ENCODE measurements around the gene POLD1.

The POLD1 gene

DNA sequence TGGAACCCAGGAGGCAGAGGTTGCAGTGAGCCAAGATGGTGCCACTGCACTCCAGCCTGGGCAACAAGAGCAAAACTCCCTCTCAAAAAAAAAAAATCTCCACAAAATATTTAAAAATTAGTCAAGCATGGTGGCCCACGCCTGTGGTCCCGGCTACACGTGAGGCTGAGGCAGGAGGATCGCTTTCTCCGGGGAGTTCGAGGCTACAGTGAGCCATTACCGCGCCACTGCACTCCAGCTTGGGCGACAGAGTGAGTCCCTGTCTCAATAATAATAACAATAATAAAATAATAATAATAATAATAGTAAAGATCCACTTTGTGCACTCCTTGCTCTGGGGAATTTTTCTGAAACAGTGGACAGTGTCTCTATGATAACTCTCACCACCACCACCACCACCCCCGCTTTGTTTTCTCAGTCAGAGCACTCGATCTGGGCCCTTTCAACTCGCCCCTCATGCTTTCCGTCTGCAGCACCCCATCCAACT lies 27.4 kb upstream of the POLD1 start:
- H3K27me3 ChIP-seq (ENCODE audit: insufficient read depth, poor library complexity, severe bottlenecking): peaks cover 11% of the 10 kb centered on the region
- no peak overlapping the region for H3K27ac ChIP-seq (replicated peaks)
- no peak for DNase-seq (ENCODE audit: low read depth in 1 of 2, low spot score in 1 of 2)
- no peak for TF ChIP-seq SPI1 (IDR thresholded peaks at IDR 0.05; ENCODE audit: borderline replicate concordance, low read depth)
- TF ChIP-seq, protein P1, sequence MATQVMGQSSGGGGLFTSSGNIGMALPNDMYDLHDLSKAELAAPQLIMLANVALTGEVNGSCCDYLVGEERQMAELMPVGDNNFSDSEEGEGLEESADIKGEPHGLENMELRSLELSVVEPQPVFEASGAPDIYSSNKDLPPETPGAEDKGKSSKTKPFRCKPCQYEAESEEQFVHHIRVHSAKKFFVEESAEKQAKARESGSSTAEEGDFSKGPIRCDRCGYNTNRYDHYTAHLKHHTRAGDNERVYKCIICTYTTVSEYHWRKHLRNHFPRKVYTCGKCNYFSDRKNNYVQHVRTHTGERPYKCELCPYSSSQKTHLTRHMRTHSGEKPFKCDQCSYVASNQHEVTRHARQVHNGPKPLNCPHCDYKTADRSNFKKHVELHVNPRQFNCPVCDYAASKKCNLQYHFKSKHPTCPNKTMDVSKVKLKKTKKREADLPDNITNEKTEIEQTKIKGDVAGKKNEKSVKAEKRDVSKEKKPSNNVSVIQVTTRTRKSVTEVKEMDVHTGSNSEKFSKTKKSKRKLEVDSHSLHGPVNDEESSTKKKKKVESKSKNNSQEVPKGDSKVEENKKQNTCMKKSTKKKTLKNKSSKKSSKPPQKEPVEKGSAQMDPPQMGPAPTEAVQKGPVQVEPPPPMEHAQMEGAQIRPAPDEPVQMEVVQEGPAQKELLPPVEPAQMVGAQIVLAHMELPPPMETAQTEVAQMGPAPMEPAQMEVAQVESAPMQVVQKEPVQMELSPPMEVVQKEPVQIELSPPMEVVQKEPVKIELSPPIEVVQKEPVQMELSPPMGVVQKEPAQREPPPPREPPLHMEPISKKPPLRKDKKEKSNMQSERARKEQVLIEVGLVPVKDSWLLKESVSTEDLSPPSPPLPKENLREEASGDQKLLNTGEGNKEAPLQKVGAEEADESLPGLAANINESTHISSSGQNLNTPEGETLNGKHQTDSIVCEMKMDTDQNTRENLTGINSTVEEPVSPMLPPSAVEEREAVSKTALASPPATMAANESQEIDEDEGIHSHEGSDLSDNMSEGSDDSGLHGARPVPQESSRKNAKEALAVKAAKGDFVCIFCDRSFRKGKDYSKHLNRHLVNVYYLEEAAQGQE (IDR thresholded peaks at IDR 0.05; ENCODE audit: insufficient replicate concordance, low read depth): no peak
- no peak for TF ChIP-seq GABPA (IDR thresholded peaks at IDR 0.05; ENCODE audit: low read depth)
- TF ChIP-seq POLR2AphosphoS5 (IDR thresholded peaks at IDR 0.05; ENCODE audit: low read depth): no peak
- TF ChIP-seq, protein P2, sequence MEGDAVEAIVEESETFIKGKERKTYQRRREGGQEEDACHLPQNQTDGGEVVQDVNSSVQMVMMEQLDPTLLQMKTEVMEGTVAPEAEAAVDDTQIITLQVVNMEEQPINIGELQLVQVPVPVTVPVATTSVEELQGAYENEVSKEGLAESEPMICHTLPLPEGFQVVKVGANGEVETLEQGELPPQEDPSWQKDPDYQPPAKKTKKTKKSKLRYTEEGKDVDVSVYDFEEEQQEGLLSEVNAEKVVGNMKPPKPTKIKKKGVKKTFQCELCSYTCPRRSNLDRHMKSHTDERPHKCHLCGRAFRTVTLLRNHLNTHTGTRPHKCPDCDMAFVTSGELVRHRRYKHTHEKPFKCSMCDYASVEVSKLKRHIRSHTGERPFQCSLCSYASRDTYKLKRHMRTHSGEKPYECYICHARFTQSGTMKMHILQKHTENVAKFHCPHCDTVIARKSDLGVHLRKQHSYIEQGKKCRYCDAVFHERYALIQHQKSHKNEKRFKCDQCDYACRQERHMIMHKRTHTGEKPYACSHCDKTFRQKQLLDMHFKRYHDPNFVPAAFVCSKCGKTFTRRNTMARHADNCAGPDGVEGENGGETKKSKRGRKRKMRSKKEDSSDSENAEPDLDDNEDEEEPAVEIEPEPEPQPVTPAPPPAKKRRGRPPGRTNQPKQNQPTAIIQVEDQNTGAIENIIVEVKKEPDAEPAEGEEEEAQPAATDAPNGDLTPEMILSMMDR (IDR thresholded peaks at IDR 0.05; ENCODE audit: insufficient read depth, low read length): no peak
- H3K4me3 ChIP-seq (replicated peaks; ENCODE audit: insufficient read depth, low read length): no peak overlapping the region

DNA sequence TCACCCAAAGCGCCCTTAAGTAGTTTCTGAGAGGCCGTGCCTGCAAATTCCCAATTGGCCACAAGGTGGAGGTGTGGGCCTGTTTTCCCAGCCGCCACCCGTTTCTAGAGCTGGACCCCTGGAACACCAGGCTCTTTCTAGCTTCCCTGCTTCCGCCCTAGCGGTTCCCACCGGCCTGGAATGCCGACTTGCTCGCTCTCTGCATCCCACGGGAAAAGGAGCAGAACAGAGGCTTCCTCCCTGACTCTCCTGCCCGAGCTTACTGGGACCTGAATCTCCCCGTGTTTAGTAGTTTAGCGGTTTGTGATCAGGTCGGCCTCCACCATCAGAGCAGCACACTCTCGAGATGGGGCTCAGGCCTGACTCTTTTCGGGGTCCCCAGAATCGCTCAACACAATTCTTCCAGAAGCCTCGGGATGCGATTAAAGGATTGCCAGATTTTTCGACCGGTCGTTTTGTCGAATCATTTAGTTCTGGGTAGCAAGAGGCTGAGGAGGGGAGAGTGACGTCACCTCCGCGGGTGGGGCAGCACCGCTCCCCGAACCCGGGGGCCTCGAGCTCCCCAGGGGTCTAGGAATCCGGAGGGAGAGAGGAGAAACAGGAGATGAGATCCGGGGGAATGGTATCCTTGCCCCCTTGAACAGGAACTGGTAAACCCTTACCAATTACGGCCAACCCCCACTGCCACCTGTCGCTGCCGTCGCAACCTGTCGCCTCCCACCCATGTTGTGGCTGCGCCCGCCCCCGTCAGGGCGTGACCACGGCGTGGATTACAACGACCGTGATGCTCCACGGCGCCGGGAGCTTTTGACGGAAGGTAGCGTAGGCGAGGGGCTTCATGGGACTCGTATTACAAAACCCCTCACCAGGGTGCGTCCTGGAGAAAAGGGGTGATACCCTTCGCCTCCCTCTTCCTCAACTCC lies 26.7 kb upstream of the POLD1 start:
- Histone ChIP-seq H3K27ac (replicated peaks) (no peak overlapping the region), H3K4me3 (replicated peaks; ENCODE audit: insufficient read depth, low read length) (peak overlapping the region; percentile 41), H3K27me3 (ENCODE audit: insufficient read depth, poor library complexity, severe bottlenecking) (peaks cover 11% of the 10 kb centered on the region)
- peak in 1 of 2 experiments; percentile 50 for DNase-seq (ENCODE audit: low read depth in 1 of 2, low spot score in 1 of 2)
- TF ChIP-seq, protein P2 (IDR thresholded peaks at IDR 0.05; ENCODE audit: insufficient read depth, low read length): peak; percentile 51
- no peak for TF ChIP-seq GABPA (IDR thresholded peaks at IDR 0.05; ENCODE audit: low read depth)

DNA sequence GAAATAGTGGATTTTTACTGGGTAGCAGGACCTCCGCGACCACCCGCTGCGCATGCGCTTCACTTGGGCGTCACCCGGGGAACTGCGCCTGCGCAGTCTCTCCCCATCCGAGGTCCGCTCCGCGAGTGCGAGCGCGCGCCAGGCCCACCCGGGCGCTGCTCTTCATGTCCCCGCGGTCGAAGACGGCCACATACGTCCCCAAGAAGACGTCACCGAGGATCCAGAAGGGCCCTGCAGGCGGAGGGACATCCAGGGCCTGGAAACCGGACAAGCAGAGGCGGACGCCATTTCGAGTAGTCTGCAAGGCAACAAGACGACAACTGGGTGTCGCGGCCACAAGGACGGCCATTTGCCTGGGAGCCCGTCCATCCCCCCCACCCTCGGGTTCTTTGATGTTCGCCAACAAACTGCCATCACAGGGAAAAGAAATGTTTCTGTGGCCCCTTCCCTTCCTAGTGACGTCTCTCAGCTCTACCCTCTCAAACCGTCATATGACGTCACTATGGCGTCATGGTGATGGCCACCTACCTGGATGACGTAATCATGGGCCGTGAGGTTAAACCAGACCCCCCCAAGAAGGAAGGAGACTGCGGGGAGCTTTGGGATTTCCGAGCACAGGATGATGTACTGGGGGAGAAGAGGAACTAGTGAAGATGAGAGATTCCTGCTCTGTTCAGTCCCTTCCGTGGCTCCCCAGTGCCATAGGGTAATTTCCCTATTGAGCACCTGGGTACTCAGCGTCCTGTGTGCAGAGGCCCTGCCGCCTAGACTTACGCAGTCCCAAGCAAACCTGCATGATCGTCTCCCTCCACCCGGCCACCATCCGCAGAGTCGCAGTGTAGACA lies 25.4 kb upstream of the POLD1 start:
- H3K27ac ChIP-seq (replicated peaks): no peak overlapping the region
- DNase-seq (ENCODE audit: low read depth in 1 of 2, low spot score in 1 of 2): no peak

More for the DNA sequence above, 25.4 kb upstream of the POLD1 start:
- no peak overlapping the region for H3K4me3 ChIP-seq (replicated peaks; ENCODE audit: insufficient read depth, low read length)
- H3K27me3 ChIP-seq (ENCODE audit: insufficient read depth, poor library complexity, severe bottlenecking): peaks cover 11% of the 10 kb centered on the region
- no peak for TF ChIP-seq POLR2AphosphoS5 (IDR thresholded peaks at IDR 0.05; ENCODE audit: low read depth)
- TF ChIP-seq, protein P2 (IDR thresholded peaks at IDR 0.05; ENCODE audit: insufficient read depth, low read length): no peak
- no peak for TF ChIP-seq GABPA (IDR thresholded peaks at IDR 0.05; ENCODE audit: low read depth)
- TF ChIP-seq, protein P1 (IDR thresholded peaks at IDR 0.05; ENCODE audit: insufficient replicate concordance, low read depth): no peak
- TF ChIP-seq SPI1 (IDR thresholded peaks at IDR 0.05; ENCODE audit: borderline replicate concordance, low read depth): no peak

Measured in HL-60 (cell line).